GM06990 (cell line): ENCODE results near the gene RPS19.

Experiments used
- DNase-seq: peaks from one replicate; pipeline ENCODE4 v3.0.0-alpha.2; 2011; ENCODE audit not compliant: insufficient read length; ENCODE audit errors: extremely low read depth
- H3K27me3 ChIP-seq: replicated peaks from 2 replicates; pipeline ENCODE4 v1.6.0; 2011; ENCODE audit warnings: low read length; ENCODE audit not compliant: control insufficient read depth, insufficient read depth
- H3K36me3 ChIP-seq: 2 replicates; pipeline ENCODE4 v1.5.1; 2011; ENCODE audit warnings: low read length; ENCODE audit not compliant: control insufficient read depth, insufficient read depth
- H3K4me3 ChIP-seq: replicated peaks from 2 replicates; pipeline ENCODE4 v1.5.1; 2011; ENCODE audit warnings: low read depth, mild to moderate bottlenecking, control low read depth, low read length
- TF ChIP-seq, protein P1 (sequence below): IDR thresholded peaks from 2 replicates; pipeline ENCODE4 v1.5.1; 2011; ENCODE audit warnings: low read length, control low read depth, mild to moderate bottlenecking, inconsistent platforms; ENCODE audit not compliant: insufficient read depth, poor library complexity, severe bottlenecking

RPS19 gene

GRCh38 chr19:41901707-41902360, 41.8 kb downstream of the RPS19 start:
- no peak for DNase-seq
- H3K36me3 ChIP-seq, result peaks cover 57% of the 10 kb centered on the region

DNA sequence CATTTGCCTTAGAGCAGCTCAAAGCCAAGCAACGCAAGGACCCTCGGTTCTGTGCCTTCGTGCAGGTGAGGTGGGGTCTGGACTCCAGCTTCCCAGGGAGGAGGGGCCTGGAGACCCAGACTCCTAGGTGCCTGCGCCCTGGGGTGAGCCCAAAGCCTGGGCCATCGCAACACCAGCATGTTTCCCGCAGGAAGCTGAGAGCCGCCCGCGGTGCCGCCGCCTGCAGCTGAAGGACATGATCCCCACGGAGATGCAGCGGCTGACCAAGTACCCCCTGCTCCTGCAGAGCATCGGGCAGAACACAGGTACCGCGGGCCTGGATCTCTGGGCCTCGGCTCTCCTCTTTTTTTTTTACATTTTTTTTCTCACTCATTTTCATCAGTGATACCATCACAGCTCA, 42.5 kb downstream of the RPS19 start:
- TF ChIP-seq, protein P1, sequence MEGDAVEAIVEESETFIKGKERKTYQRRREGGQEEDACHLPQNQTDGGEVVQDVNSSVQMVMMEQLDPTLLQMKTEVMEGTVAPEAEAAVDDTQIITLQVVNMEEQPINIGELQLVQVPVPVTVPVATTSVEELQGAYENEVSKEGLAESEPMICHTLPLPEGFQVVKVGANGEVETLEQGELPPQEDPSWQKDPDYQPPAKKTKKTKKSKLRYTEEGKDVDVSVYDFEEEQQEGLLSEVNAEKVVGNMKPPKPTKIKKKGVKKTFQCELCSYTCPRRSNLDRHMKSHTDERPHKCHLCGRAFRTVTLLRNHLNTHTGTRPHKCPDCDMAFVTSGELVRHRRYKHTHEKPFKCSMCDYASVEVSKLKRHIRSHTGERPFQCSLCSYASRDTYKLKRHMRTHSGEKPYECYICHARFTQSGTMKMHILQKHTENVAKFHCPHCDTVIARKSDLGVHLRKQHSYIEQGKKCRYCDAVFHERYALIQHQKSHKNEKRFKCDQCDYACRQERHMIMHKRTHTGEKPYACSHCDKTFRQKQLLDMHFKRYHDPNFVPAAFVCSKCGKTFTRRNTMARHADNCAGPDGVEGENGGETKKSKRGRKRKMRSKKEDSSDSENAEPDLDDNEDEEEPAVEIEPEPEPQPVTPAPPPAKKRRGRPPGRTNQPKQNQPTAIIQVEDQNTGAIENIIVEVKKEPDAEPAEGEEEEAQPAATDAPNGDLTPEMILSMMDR, result no peak
- Histone ChIP-seq H3K4me3 (no peak overlapping the region), H3K27me3 (no peaks in the 10 kb centered on the region), H3K36me3 (peaks cover 60% of the 10 kb centered on the region)
- no peak for DNase-seq

More at GRCh38 chr19:41901707-41902360, 41.8 kb downstream of the RPS19 start:
- no peaks in the 10 kb centered on the region for H3K27me3 ChIP-seq
- no peak overlapping the region for H3K4me3 ChIP-seq
- TF ChIP-seq, protein P1, result no peak

- Histone ChIP-seq H3K4me3 (no peak overlapping the region), H3K36me3 (peaks cover 58% of the 10 kb centered on the region), H3K27me3 (no peaks in the 10 kb centered on the region)
- no peak for DNase-seq
- TF ChIP-seq, protein P1, result no peak
Observed at GRCh38 chr19:41903193-41903953, 43.3 kb downstream of the RPS19 start.

GRCh38 chr19:41904118-41904870, 44.2 kb downstream of the RPS19 start:
- peaks cover 57% of the 10 kb centered on the region for H3K36me3 ChIP-seq
- no peak for DNase-seq
- H3K27me3 ChIP-seq, result no peaks in the 10 kb centered on the region
- TF ChIP-seq, protein P1, result no peak
- no peak overlapping the region for H3K4me3 ChIP-seq

- no peak for DNase-seq
- peaks cover 53% of the 10 kb centered on the region for H3K36me3 ChIP-seq
- TF ChIP-seq, protein P1, result no peak
- no peak overlapping the region for H3K4me3 ChIP-seq
- no peaks in the 10 kb centered on the region for H3K27me3 ChIP-seq
Observed at GRCh38 chr19:41905273-41906002, 45.4 kb downstream of the RPS19 start.
